IPS-18c (cell line): ENCODE data around the gene SEZ6.

Source experiments
- H3K4me3 ChIP-seq: 2 replicates; pipeline ENCODE4 v1.7.0; 2013; ENCODE audit warnings: low read depth, mild to moderate bottlenecking, low read length, moderate library complexity; ENCODE audit not compliant: insufficient read depth
- H3K9me3 ChIP-seq: one replicate; pipeline ENCODE4 v1.6.1; 2013; ENCODE audit warnings: mild to moderate bottlenecking, low read length, moderate library complexity; ENCODE audit not compliant: control insufficient read depth, insufficient read depth

The SEZ6 gene

DNA sequence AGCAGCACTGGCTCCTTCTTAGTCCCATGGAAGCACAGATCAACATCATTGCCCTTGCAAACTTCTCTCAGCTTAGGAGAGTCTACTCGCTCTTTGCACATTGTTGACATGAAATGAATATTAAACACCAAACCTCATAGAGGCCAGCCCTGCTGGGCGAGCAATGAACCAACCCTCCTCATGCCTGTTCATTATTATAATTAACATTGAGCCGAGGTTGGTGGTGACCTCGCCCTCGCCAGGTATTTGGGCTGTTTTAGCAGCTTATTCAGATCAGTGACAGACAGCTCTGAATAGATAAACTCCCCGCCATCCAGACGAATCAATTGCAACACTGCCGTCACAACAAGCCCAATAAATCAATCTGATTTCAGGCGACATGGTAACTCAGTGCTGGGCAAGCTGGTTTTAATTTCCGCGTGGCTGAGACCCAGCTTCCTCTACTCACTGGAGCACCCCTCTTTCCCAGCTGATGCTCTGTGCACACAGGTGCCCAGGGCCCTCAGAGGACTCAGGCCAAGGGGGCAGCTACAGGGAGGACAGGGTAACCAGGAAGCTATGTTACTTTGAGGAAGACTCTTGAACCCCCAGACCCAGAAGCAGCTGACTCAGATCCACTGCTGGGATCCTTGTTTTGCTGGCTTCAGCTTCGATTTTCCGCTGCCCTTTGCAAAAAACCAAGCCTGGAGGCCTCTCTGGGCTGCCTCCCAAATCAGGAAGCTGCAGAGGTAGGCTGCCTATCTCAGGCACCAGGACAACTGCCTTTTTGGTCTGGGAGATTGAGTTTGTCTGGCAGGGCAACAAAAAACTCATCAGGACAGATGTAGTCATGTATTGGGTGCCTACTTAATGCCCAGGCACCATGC lies 10.7 kb upstream of the SEZ6 start:
- H3K9me3 ChIP-seq = no peaks in the 10 kb centered on the region
- H3K4me3 ChIP-seq = no peak overlapping the region

DNA sequence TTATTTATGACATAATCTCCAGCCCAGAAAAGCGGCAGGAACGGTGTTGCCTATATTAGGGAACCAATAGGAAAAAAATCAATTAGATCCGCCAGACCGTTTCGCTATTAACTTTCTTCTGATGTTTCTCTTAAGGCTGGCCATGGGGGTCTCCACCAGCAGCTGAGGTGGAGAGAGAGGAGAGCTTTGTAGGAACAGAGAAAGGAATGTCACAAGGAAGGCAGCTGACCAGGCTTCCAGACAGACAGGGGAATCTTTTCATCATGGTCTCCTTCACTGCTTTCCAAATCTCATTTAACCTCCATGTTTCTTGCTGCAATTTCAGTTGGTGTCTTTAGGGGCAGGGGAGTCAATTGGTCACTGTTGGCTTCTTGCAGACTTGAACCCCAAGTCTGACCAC lies 8.9 kb upstream of the SEZ6 start:
- no peak overlapping the region for H3K4me3 ChIP-seq
- H3K9me3 ChIP-seq = no peaks in the 10 kb centered on the region

DNA sequence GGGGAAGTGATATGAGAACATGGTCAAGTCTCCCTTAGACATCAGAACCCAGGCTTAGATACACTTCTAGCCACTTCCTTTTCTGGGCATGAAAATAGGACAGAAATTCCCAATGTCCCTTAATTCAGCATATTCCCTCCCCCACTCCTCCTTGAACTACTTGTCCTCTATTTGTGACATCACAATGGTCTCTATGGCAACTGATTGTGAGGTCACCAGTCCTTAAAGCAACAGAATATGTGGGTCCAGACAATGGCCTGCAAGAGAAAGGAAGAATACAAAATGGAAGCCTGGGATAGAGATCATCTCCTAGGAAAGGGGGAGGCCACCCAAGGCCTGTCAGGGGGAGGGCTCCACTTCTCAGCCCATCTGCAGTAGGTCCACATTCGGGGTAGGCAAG lies 6.7 kb upstream of the SEZ6 start:
- Histone ChIP-seq H3K4me3 (no peak overlapping the region), H3K9me3 (no peaks in the 10 kb centered on the region)

DNA sequence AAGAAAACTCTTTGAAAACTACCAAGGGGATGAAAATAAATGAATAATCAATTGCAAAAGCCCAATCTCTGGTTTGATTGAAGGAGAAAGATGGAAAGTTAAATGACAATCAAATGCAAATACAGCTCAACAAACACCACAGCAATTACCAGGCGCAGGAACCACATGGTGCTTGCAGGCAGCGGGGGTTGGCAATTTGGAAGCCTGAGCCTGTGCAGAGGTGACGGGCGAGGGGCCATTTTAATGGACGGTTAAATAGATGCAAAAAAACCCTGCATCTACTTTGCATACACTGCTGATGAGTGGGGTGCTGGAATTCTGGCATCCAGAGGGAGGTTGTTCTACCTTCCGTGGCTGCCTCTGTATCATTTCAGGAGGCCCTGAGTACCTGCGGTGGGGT lies 4.8 kb upstream of the SEZ6 start:
- no peaks in the 10 kb centered on the region for H3K9me3 ChIP-seq
- no peak overlapping the region for H3K4me3 ChIP-seq

DNA sequence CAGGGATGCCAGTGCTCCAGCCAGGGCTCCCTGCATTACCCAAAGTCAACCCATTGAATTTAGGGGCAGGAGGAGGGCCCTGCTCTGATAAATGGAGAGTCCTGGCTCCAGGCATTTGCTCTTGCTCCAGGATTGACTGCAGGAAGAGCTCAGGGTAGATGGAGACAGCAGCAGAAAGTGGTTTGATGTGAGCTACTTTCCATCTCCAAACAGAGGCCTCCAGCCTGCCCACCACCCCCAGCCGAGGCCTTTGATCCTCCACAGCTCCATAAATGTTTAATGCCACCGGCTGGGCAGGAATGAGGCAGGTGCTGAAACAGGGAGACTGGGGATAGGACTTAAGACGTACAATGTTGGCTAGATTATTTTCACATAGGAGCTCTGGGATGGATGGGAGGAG lies 4.3 kb upstream of the SEZ6 start:
- Histone ChIP-seq H3K9me3 (no peaks in the 10 kb centered on the region), H3K4me3 (no peak overlapping the region)

DNA sequence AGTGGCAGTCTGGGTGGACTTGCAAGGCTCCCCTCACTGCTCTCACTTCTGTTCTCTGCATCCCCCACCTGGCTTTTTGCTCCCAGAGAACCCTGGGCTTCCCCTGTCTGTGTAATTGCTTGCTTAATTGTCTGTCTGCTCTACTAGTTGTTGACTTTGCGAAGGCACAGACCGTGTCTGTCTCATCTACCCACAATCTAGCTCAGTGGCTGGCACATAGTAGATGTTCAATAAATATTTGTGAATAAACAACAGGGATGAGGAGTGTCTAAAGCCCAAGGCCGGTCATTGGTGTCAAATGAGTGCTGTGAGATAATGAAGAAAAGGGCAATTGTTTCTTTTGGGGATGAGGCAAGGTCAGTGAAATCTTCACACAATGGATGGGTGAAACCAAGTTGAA lies 2.8 kb upstream of the SEZ6 start:
- Histone ChIP-seq H3K9me3 (no peaks in the 10 kb centered on the region), H3K4me3 (no peak overlapping the region)

DNA sequence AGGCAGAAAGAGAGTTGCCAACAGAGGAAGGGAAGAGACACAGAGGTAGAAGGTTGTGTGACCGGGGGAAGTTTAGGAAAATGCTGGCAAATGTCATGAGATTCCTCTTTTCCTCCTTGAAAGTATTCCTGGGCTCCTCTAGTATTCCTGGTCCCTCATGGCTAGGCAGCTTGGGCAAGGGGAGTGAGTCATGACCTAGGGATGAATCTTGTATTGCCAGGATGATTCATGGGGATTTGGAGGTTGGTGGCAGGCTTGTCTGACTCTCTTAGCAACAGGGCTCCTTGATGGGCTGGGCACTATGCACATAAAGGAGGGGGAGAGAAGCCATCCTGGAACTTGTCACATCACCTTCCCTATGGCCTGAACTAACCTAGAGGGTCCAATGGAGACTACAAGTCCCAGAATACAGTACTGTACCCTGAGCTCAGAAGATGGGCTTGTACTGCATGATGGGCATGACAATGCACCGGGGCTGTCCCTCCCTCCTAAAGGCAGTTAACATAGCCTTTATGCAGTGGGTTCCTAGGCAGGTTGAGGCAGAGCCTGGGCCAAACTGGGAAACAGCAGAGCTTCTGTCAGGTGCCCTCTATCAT lies 2.1 kb upstream of the SEZ6 start:
- H3K4me3 ChIP-seq = no peak overlapping the region
- H3K9me3 ChIP-seq = no peaks in the 10 kb centered on the region

DNA sequence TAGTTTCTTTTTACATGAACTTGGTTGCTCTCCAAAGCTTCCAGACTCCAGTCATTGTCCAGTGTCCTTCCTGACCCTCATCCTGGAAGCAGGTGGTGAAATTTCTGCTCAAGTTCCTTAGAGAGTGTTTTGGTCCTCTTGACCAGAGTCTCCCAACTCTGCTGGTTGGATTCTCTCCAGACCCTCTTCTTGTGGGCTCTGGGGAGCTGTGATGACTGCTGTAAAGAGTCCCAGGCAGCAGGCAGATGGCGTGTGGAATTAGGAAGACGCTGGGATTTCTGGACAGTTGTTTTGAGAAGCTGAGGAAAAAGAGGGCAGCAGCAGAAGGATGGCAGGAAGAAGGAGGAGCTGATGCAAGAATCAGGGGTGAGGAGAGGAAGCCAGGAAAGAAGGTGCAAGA lies 1.6 kb upstream of the SEZ6 start:
- Histone ChIP-seq H3K9me3 (no peaks in the 10 kb centered on the region), H3K4me3 (no peak overlapping the region)

DNA sequence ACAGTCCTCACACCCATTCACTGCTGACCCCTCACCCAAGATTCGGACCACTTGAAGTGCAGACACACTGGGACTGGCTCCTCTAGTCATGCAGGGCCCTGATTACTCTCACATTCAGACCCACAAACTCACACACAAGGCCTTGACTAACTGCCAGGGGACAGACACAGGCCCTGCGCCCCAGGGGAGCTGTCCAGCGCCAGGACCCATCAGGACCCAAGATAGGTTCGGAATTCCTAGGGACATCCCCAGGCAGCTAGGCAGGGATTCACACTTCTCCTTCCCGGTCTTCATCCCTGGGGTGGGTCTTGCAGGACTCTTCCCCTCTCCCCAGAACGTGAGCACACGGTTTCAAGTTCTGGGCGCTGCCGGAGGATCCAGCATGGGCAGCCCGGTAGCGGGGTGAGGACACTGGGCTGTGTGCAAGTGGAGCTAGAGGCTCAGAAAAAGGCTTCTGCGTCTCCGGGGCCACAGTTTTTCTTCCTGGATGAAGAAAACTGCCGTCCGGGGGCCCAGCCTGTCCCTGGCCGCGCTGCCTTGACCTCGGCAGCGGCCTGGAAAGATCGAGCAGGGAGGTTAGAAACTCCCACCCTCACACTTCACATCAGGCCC lies 1.6 kb downstream of the SEZ6 start:
- Histone ChIP-seq H3K9me3 (no peaks in the 10 kb centered on the region), H3K4me3 (no peak overlapping the region)

DNA sequence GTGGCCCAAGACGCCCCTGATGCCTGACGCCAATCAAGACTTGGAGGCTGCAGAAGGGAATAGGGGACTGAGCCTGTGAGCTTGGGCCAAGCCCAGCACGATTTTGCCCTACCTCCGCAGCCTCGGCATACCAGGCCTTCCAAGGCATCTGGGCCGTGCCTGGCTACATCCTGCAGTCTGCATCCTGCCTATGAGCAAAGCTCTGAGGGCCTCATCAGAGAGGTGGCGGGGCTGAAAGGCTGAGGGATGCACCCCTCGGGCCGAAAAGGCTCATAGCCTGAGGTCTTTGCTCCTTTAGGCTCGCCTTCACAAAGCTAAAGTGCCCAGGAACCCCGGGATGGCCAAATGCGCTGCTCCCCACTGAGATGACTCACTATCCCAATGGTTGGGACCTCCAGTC lies 2.5 kb downstream of the SEZ6 start:
- no peaks in the 10 kb centered on the region for H3K9me3 ChIP-seq
- H3K4me3 ChIP-seq = no peak overlapping the region

DNA sequence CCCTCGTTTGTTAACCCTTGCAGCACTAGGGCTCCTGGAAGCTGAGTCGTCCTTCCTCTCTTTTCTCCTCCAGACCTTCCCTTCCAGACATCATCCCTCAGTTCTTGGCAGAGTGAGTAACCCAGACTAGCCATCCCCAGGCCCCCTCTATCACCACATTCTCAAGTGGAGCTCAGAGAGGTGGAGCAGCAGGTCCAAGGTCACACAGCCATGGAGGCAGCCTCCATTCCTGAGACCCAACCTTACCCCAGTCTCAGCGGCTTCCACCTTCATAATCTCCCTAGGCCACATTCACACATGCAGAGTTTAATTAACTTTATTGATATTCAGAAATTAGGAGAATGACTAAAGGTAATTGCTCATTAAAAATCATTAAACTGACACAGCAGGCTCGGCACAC lies 3.0 kb downstream of the SEZ6 start:
- H3K4me3 ChIP-seq = no peak overlapping the region
- no peaks in the 10 kb centered on the region for H3K9me3 ChIP-seq

DNA sequence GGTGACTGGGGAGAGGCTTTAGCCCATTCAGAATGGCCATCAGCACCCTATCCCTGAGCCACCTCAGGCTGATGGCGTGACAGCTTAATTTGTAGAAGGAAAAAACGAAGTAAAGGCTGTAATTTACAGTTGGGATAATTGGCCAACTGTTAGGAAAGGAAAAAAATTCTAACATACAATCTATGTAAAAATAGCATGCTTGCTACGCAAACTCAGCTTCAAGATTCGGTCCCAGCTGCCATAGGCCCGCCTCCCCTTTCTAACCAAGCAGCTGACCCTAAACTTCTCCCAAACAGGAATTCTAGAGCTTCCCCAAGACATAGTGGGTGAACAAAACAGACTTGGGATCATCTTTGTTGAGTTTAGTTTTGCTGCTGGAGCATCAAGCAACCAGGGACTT lies 4.9 kb downstream of the SEZ6 start:
- Histone ChIP-seq H3K9me3 (no peaks in the 10 kb centered on the region), H3K4me3 (no peak overlapping the region)

DNA sequence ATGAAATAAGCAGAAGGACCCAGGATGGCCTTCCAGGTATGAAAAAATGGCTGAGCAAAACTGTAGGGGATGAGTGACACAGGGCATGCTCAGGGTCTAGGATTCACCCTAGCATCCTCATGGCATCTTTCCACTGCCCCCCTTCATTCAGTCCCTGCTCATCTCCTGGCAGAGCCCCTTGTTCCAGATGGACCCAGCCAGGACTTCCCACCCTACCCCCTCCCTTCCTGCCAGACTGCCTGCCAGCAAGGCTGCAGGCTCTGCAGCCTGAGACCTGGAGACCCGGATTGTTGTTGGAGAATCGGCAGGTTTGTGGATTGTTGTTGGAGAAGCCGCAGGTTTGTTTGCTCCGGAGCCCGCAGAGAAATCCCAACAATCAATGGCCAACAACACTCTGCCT lies 6.6 kb downstream of the SEZ6 start:
- no peak overlapping the region for H3K4me3 ChIP-seq
- H3K9me3 ChIP-seq = no peaks in the 10 kb centered on the region

DNA sequence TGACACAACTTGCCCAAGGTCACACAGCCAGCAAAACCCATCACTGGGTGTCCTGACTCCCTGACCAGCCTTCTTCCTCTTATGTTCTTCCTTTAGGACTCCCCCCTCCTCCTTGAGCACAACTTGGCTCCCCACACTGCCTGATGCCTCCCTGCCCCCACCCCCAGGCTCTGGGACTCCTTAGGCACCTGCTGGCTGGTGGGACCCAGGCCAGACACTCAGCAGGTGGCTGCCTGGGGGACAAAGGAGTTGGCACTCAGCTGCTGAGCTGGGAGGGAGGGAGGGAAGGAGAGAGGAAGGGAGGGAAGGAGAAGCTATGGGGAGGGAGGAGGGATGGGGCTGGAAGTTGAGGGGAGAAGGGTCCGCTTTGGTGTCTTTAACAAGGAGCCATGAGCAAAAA lies 8.0 kb downstream of the SEZ6 start:
- H3K4me3 ChIP-seq = no peak overlapping the region
- no peaks in the 10 kb centered on the region for H3K9me3 ChIP-seq

DNA sequence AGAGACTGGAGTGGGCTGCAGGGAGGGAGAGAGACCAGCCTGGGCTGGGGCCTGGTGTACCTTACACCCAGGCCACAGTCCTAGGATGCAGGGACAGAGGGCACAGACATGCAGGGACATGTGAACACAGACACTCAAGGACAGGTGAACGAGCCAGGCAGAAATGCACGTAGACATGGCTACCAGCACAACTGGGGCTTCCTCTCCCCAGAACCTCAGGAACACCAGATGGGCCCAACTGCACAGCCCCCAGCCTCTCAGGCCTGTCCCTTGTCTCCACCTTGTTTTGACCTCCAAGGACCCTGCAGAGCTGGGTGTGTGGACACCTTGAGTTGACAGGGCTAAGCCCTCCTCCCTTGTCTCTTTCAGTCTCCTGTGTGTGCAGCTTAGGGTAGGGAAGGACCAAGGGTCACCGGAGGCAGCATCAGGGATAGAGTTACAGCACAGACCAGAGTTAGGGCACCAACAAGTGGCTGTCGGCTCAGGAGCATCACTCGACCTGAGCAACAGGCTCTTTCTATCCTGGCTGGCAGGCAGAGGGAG lies 9.2 kb downstream of the SEZ6 start:
- H3K9me3 ChIP-seq = no peaks in the 10 kb centered on the region
- no peak overlapping the region for H3K4me3 ChIP-seq

DNA sequence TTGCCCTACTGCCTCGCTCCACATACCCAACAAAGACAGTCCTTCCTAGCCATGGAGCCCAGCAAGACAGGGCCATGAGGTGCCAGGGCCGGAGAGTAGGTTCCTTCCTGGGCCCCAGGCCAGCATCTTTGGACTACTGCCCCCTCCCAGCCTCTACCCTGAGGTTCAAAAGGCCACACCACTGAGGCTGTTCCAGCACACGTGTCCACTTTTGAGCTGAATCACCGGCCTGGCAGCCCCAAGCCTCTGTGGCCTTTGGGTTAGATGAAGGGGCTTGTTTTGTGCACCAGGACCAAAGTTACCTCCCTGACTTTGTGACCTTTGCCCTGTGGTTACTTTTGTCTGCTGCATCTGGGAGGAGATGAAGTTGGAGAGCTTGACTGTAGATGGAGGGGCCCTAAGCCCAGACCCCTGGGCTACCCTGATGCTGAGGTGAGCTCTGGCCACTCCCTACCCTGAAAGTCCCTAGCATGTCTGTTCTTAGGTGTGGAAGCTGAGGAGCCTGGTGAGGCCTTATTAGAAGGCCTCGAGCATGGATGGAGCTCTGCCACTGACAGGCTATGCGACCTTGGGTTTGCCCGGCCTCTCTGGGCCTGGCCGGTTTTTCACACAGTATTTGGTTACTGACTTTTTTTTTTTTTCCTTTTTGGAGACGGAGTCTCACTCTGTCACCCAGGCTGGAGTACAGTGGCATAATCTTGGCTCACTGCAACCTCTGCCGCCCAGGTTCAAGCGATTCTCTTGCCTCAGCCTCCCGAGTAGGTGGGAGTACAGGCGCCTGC lies 12.0 kb downstream of the SEZ6 start:
- Histone ChIP-seq H3K9me3 (no peaks in the 10 kb centered on the region), H3K4me3 (no peak overlapping the region)
